COR-L47 (cell line): Measurements from ENCODE around the gene HECTD3.
"Not testable (repeated sequence)": the region's sequence is repeated elsewhere in the genome, so short reads cannot be mapped to it uniquely, and the experiment has no call there.

Experiments used
- DNase-seq: peaks from one replicate; lab custom pipeline; 2025; lab: John Stamatoyannopoulos, UW

HECTD3 gene

GRCh38 chr1:44988531-44989156 is 22.5 kb downstream of the HECTD3 start:
- no peak for DNase-seq

GRCh38 chr1:44985747-44986359 is 25.3 kb downstream of the HECTD3 start:
- no peak for DNase-seq

- not testable (repeated sequence) for DNase-seq
Measured at GRCh38 chr1:44977372-44977771, 33.8 kb downstream of the HECTD3 start.

- no peak for DNase-seq
Measured at GRCh38 chr1:44976252-44976651, 34.9 kb downstream of the HECTD3 start.

- DNase-seq: no peak
Measured at GRCh38 chr1:44973645-44974044, 37.5 kb downstream of the HECTD3 start.

- DNase-seq: no peak
Measured at GRCh38 chr1:44970317-44970716, 40.8 kb downstream of the HECTD3 start.

GRCh38 chr1:44964396-44964795 is 46.7 kb downstream of the HECTD3 start:
- no peak for DNase-seq

- DNase-seq: no peak
Measured at GRCh38 chr1:44962729-44963128, 48.4 kb downstream of the HECTD3 start.

- not testable (repeated sequence) for DNase-seq
Measured at GRCh38 chr1:44962022-44962421, 49.1 kb downstream of the HECTD3 start.

- DNase-seq: not testable (repeated sequence)
Measured at GRCh38 chr1:44957566-44957965, 53.6 kb downstream of the HECTD3 start.

- DNase-seq: not testable (repeated sequence)
Measured at GRCh38 chr1:44956077-44956476, 55.0 kb downstream of the HECTD3 start.
